ENCODE data around the gene AK5. TPM values are rescaled to one million over a fixed set of nuclear protein-coding genes. Genes with fewer than 3 reads are reported as not detected.

AK5 gene
- total RNA-seq, 2 donors from 2014 or later = 1.2 TPM; not detected in 1

GRCh38 chr1:77467741-77468140 lies 185.9 kb downstream of the AK5 start:
- Mint-ChIP-seq H3K4me3 (no peak overlapping the region), H3K27me3 (peaks cover 0 to 3% of the 10 kb centered on the region in 2 donors), H3K36me3 (no peaks in the 10 kb centered on the region), H3K4me1 (ENCODE audit: low read depth in 2 of 2) (peaks cover 16 to 17% of the 10 kb centered on the region in 2 donors), H3K27ac (no peak overlapping the region), H3K9me3 (peaks cover under 1% of the 10 kb centered on the region)
- DNase-seq (ENCODE audit: low spot score) = no peak
- no peak for ATAC-seq

GRCh38 chr1:77468257-77468948 lies 186.6 kb downstream of the AK5 start:
- Mint-ChIP-seq H3K27me3 (peaks cover 0 to 3% of the 10 kb centered on the region in 2 donors), H3K4me1 (ENCODE audit: low read depth in 2 of 2) (peaks cover 16 to 19% of the 10 kb centered on the region in 2 donors), H3K9me3 (peaks cover 3% of the 10 kb centered on the region), H3K4me3 (no peak overlapping the region), H3K27ac (no peak overlapping the region), H3K36me3 (no peaks in the 10 kb centered on the region)
- DNase-seq (ENCODE audit: low spot score) (no peak), ATAC-seq (no peak)

GRCh38 chr1:77468949-77469710 lies 187.3 kb downstream of the AK5 start:
- peaks cover 3% of the 10 kb centered on the region for H3K9me3 Mint-ChIP-seq
- H3K36me3 Mint-ChIP-seq = no peaks in the 10 kb centered on the region
- no peak overlapping the region for H3K4me3 Mint-ChIP-seq
- H3K4me1 Mint-ChIP-seq (ENCODE audit: low read depth in 2 of 2) = peaks cover 11 to 15% of the 10 kb centered on the region in 2 donors
- no peak for DNase-seq (ENCODE audit: low spot score)
- ATAC-seq = no peak
- H3K27me3 Mint-ChIP-seq = peaks cover 0 to 6% of the 10 kb centered on the region in 2 donors
- no peak overlapping the region for H3K27ac Mint-ChIP-seq

GRCh38 chr1:77471691-77472090 lies 189.9 kb downstream of the AK5 start:
- ATAC-seq = no peak
- H3K4me3 Mint-ChIP-seq = no peak overlapping the region

GRCh38 chr1:77473690-77474089 lies 191.9 kb downstream of the AK5 start:
- Mint-ChIP-seq H3K27ac (no peak overlapping the region), H3K4me1 (ENCODE audit: low read depth in 2 of 2) (peaks cover 0 to 11% of the 10 kb centered on the region in 2 donors), H3K4me3 (no peak overlapping the region), H3K9me3 (peaks cover 3% of the 10 kb centered on the region), H3K36me3 (peaks cover 4% of the 10 kb centered on the region), H3K27me3 (peaks cover 0 to 2% of the 10 kb centered on the region in 2 donors)
- DNase-seq (ENCODE audit: low spot score) = no peak
- no peak for ATAC-seq

More at GRCh38 chr1:77471691-77472090, 189.9 kb downstream of the AK5 start:
- Mint-ChIP-seq H3K27ac (no peak overlapping the region), H3K36me3 (no peaks in the 10 kb centered on the region), H3K27me3 (peaks cover 0 to 2% of the 10 kb centered on the region in 2 donors), H3K4me1 (ENCODE audit: low read depth in 2 of 2) (peaks cover 0 to 9% of the 10 kb centered on the region in 2 donors), H3K9me3 (peaks cover 3% of the 10 kb centered on the region)
- no peak for DNase-seq (ENCODE audit: low spot score)

GRCh38 chr1:77475641-77476040 lies 193.8 kb downstream of the AK5 start:
- no peak for ATAC-seq
- Mint-ChIP-seq H3K4me3 (no peak overlapping the region), H3K27ac (no peak overlapping the region), H3K9me3 (peaks cover 3% of the 10 kb centered on the region), H3K4me1 (ENCODE audit: low read depth in 2 of 2) (peaks cover 0 to 12% of the 10 kb centered on the region in 2 donors), H3K27me3 (peaks cover 0 to 2% of the 10 kb centered on the region in 2 donors), H3K36me3 (peaks cover 4% of the 10 kb centered on the region)
- no peak for DNase-seq (ENCODE audit: low spot score)

- no peak for ATAC-seq
- Mint-ChIP-seq H3K4me3 (no peak overlapping the region), H3K36me3 (peaks cover 4% of the 10 kb centered on the region), H3K9me3 (peaks cover 3% of the 10 kb centered on the region), H3K4me1 (ENCODE audit: low read depth in 2 of 2) (peaks cover 0 to 19% of the 10 kb centered on the region in 2 donors), H3K27me3 (peaks cover 0 to 2% of the 10 kb centered on the region in 2 donors), H3K27ac (no peak overlapping the region)
- DNase-seq (ENCODE audit: low spot score) = no peak
Observed at GRCh38 chr1:77476475-77476874, 194.7 kb downstream of the AK5 start.

GRCh38 chr1:77484334-77484733 lies 202.5 kb downstream of the AK5 start:
- no peaks in the 10 kb centered on the region for H3K9me3 Mint-ChIP-seq
- peaks cover 0 to 17% of the 10 kb centered on the region in 2 donors for H3K4me1 Mint-ChIP-seq (ENCODE audit: low read depth in 2 of 2)
- H3K27me3 Mint-ChIP-seq = no peaks in the 10 kb centered on the region
- H3K4me3 Mint-ChIP-seq = no peak overlapping the region
- no peaks in the 10 kb centered on the region for H3K36me3 Mint-ChIP-seq
- no peak overlapping the region for H3K27ac Mint-ChIP-seq
- DNase-seq (ENCODE audit: low spot score) (no peak), ATAC-seq (no peak)

GRCh38 chr1:77484926-77485325 lies 203.1 kb downstream of the AK5 start:
- Mint-ChIP-seq H3K27me3 (no peaks in the 10 kb centered on the region), H3K4me3 (no peak overlapping the region), H3K9me3 (no peaks in the 10 kb centered on the region), H3K27ac (no peak overlapping the region), H3K36me3 (no peaks in the 10 kb centered on the region), H3K4me1 (ENCODE audit: low read depth in 2 of 2) (peaks cover 4 to 20% of the 10 kb centered on the region in 2 donors)
- ATAC-seq (no peak), DNase-seq (ENCODE audit: low spot score) (no peak)

GRCh38 chr1:77487631-77488030 lies 205.8 kb downstream of the AK5 start:
- peaks cover 6 to 11% of the 10 kb centered on the region in 2 donors for H3K4me1 Mint-ChIP-seq (ENCODE audit: low read depth in 2 of 2)
- H3K9me3 Mint-ChIP-seq = no peaks in the 10 kb centered on the region
- H3K27me3 Mint-ChIP-seq = no peaks in the 10 kb centered on the region
- no peak overlapping the region for H3K4me3 Mint-ChIP-seq
- DNase-seq (ENCODE audit: low spot score) (no peak), ATAC-seq (no peak)
- H3K27ac Mint-ChIP-seq = no peak overlapping the region
- H3K36me3 Mint-ChIP-seq = no peaks in the 10 kb centered on the region

GRCh38 chr1:77489910-77490309 lies 208.1 kb downstream of the AK5 start:
- ATAC-seq = no peak
- DNase-seq (ENCODE audit: low spot score) = no peak
- Mint-ChIP-seq H3K36me3 (no peaks in the 10 kb centered on the region), H3K9me3 (no peaks in the 10 kb centered on the region), H3K27ac (no peak overlapping the region), H3K4me1 (ENCODE audit: low read depth in 2 of 2) (peaks cover 6 to 8% of the 10 kb centered on the region in 2 donors), H3K4me3 (no peak overlapping the region), H3K27me3 (no peaks in the 10 kb centered on the region)

GRCh38 chr1:77494026-77494425 lies 212.2 kb downstream of the AK5 start:
- Mint-ChIP-seq H3K9me3 (peaks cover 3% of the 10 kb centered on the region), H3K4me3 (no peak overlapping the region), H3K36me3 (peaks cover 7% of the 10 kb centered on the region), H3K27ac (no peak overlapping the region), H3K27me3 (no peaks in the 10 kb centered on the region), H3K4me1 (ENCODE audit: low read depth in 2 of 2) (peaks cover 17 to 18% of the 10 kb centered on the region in 2 donors)
- DNase-seq (ENCODE audit: low spot score) (no peak), ATAC-seq (no peak)

GRCh38 chr1:77498918-77499317 lies 217.1 kb downstream of the AK5 start:
- Mint-ChIP-seq H3K4me1 (ENCODE audit: low read depth in 2 of 2) (peaks cover 11 to 12% of the 10 kb centered on the region in 2 donors), H3K4me3 (no peak overlapping the region), H3K9me3 (peaks cover 3% of the 10 kb centered on the region), H3K36me3 (peaks cover 7% of the 10 kb centered on the region), H3K27ac (no peak overlapping the region), H3K27me3 (no peaks in the 10 kb centered on the region)
- ATAC-seq (peak in 1 of 2 donors; percentile 40), DNase-seq (ENCODE audit: low spot score) (no peak)

GRCh38 chr1:77499466-77499865 lies 217.6 kb downstream of the AK5 start:
- Mint-ChIP-seq H3K4me3 (no peak overlapping the region), H3K27ac (no peak overlapping the region)

More at GRCh38 chr1:77499466-77499865, 217.6 kb downstream of the AK5 start:
- Mint-ChIP-seq H3K9me3 (peaks cover 3% of the 10 kb centered on the region), H3K27me3 (no peaks in the 10 kb centered on the region), H3K36me3 (peaks cover 7% of the 10 kb centered on the region), H3K4me1 (ENCODE audit: low read depth in 2 of 2) (peaks cover 11 to 12% of the 10 kb centered on the region in 2 donors)
- ATAC-seq (no peak), DNase-seq (ENCODE audit: low spot score) (no peak)

Data from natural killer cell treated with Interleukin-12 subunit alpha and Interleukin-12 subunit beta and Interleukin-15 and Interleukin-18, amount 100 ng/mL, for 72 hours (primary cell).